A673 (cell line): ENCODE data around the gene SOX13. TPM values are rescaled to one million over a fixed set of nuclear protein-coding genes. Genes with fewer than 3 reads are reported as not detected.

Source experiments
- BruUV-seq: library from RNA; stranded (reverse); fragments of 400-500 nt; replicated peaks from 2 replicates; lab custom pipeline; 2021; lab: Mats Ljungman, UMichigan
- CTCF ChIA-PET: fragments of 300-600 bp; sonication (Branson Sonifier 250); formaldehyde crosslinking; loops from one replicate; lab custom pipeline; 2022; ENCODE audit warnings: antibody characterized with exemption; lab: Charles Lee
- POLR2A ChIA-PET: fragments of 300-600 bp; sonication (Branson Sonifier 250); formaldehyde crosslinking; loops from one replicate; lab custom pipeline; 2022; ENCODE audit warnings: antibody characterized with exemption; ENCODE audit not compliant: low non-redundant PET; lab: Charles Lee
- DNase-seq: peaks from one replicate; pipeline ENCODE4 v3.0.0-alpha.2; 2015; ENCODE audit warnings: low spot score
- H3K27ac ChIP-seq: fragments of 200-600 bp; sonication (generic); 2 replicates; pipeline ENCODE4 v1.5.1; 2016; ENCODE audit warnings: mixed run types, low read depth, mild to moderate bottlenecking, mixed read lengths, antibody characterized with exemption, low read length; ENCODE audit not compliant: poor library complexity, severe bottlenecking
- H3K27me3 ChIP-seq: fragments of 200-600 bp; sonication (generic); replicated peaks from 2 replicates; pipeline ENCODE4 v1.6.1; 2017; ENCODE audit warnings: mixed run types, low read depth, mild to moderate bottlenecking, mixed read lengths, antibody characterized with exemption, low read length; ENCODE audit not compliant: insufficient read depth, poor library complexity
- H3K36me3 ChIP-seq: fragments of 200-600 bp; sonication (generic); 2 replicates; pipeline ENCODE4 v1.6.1; 2016; ENCODE audit warnings: mixed run types, mild to moderate bottlenecking, mixed read lengths, antibody characterized with exemption, low read length; ENCODE audit not compliant: insufficient read depth, poor library complexity, severe bottlenecking
- H3K4me1 ChIP-seq: fragments of 200-600 bp; sonication (generic); 2 replicates; pipeline ENCODE4 v1.6.1; 2017; ENCODE audit warnings: mixed run types, mild to moderate bottlenecking, mixed read lengths, antibody characterized with exemption, low read length; ENCODE audit not compliant: insufficient read depth, poor library complexity, severe bottlenecking
- H3K4me3 ChIP-seq: fragments of 200-600 bp; sonication (generic); 2 replicates; pipeline ENCODE4 v1.5.1; 2016; ENCODE audit warnings: low read depth, mixed run types, mild to moderate bottlenecking, mixed read lengths, low read length; ENCODE audit not compliant: poor library complexity, severe bottlenecking
- H3K9me3 ChIP-seq: fragments of 200-600 bp; sonication (generic); 2 replicates; pipeline ENCODE4 v1.6.1; 2016; ENCODE audit warnings: mixed run types, low read depth, mild to moderate bottlenecking, mixed read lengths, antibody characterized with exemption, low read length; ENCODE audit not compliant: poor library complexity, severe bottlenecking
- EZH2 ChIP-seq: fragments of 200-600 bp; sonication (generic); IDR thresholded peaks from 2 replicates; pipeline ENCODE4 v1.6.1; 2017; ENCODE audit warnings: borderline replicate concordance, low read depth, mild to moderate bottlenecking, mixed read lengths, antibody characterized with exemption, low read length; ENCODE audit not compliant: poor library complexity, severe bottlenecking
- intact Hi-C: fragments of 100-400 bp; cut with micrococcal nuclease; formaldehyde crosslinking; loops from one replicate; pipeline ENCODE4 v1.10.0; 2022; ENCODE audit not compliant: unreplicated experiment
- total RNA-seq: library from RNA; stranded (reverse); gene quantifications from 2 replicates; pipeline ENCODE4 v1.2.3, GENCODE V29; 2021
- TF ChIP-seq, protein P1 (sequence below): fragments of 300-800, 200-600 bp; sonication (generic); conservative IDR thresholded peaks from 2 replicates; pipeline ENCODE4 v1.5.1; 2017; ENCODE audit warnings: low read depth, mild to moderate bottlenecking, antibody characterized with exemption, low read length, moderate library complexity, mixed read lengths

Gene SOX13
- total RNA-seq, 1 experiment from 2014 or later, result 9.4 TPM

- no TSS peak for BruUV-seq
- POLR2A ChIA-PET, result interaction anchor here (0.8 kb wide), 1 partner anchor 266 kb away, joined by 3 read pairs; no protein-coding TSS in a partner anchor
- intact Hi-C loops, result loop anchor here (10.0 kb wide), 1 partner anchor 404 kb away; no protein-coding TSS in a partner anchor
- peaks cover 36% of the 10 kb centered on the region for H3K4me1 ChIP-seq
- H3K9me3 ChIP-seq, result no peaks in the 10 kb centered on the region
- no peak overlapping the region for H3K4me3 ChIP-seq
- H3K36me3 ChIP-seq, result no peaks in the 10 kb centered on the region
- no peak for DNase-seq
- CTCF ChIA-PET, result interaction anchor here (0.6 to 3.2 kb wide), 5 partner anchors 237 to 268 kb away, joined by 3 to 74 read pairs (median 8); partner anchors contain the start of gene SNRPE
- TF ChIP-seq EZH2, result no peak
- TF ChIP-seq, protein P1, sequence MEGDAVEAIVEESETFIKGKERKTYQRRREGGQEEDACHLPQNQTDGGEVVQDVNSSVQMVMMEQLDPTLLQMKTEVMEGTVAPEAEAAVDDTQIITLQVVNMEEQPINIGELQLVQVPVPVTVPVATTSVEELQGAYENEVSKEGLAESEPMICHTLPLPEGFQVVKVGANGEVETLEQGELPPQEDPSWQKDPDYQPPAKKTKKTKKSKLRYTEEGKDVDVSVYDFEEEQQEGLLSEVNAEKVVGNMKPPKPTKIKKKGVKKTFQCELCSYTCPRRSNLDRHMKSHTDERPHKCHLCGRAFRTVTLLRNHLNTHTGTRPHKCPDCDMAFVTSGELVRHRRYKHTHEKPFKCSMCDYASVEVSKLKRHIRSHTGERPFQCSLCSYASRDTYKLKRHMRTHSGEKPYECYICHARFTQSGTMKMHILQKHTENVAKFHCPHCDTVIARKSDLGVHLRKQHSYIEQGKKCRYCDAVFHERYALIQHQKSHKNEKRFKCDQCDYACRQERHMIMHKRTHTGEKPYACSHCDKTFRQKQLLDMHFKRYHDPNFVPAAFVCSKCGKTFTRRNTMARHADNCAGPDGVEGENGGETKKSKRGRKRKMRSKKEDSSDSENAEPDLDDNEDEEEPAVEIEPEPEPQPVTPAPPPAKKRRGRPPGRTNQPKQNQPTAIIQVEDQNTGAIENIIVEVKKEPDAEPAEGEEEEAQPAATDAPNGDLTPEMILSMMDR, result no peak
- no peak overlapping the region for H3K27ac ChIP-seq
- H3K27me3 ChIP-seq, result no peaks in the 10 kb centered on the region
These were observed 55.6 kb downstream of the SOX13 start for GRCh38 chr1:204128464-204128963.

DNA sequence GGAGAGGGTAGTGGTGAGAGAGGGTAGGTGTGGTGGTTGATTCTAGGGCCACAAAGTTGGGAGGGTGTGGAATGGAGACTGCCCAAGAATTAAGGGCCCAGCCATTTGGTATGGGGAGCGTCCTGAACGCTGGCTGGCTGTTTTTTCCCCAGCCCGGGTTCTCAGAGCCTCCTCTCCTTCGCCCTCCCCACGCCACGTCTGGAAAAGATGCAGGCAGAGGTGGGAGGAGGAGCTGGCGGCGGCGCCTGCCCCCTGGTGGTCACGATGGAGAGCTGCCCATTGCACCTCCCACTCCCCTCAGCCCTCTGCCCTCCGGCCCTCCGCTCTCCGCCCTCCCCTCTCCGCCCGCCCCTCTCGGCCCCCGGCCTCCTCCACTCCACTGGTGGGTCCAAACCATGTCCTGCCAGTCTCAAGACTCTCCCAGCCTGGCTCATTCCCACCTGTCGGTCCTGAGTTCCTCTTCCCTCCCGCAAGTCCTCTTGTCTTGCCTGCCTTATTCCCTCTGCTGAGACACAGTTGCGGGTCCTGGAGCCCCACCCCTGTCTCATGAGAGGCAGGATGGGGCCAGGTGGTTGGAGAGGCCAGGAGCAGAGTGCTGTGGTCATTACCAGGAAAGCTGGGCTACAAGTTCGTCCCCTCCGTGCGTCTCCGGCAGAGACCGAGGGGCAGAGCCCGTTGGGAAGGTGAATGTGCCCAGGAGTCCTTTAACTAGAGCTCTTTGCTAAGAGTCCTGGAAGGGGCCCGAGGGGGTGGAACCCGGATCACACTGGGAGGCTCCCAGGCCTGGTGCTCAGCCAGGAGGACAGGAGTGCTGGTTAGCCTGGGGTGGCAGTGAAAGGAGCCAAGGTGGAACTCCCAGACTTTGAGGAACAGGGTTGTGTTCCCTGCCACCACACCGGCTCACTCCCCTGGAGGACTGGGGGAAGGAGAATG, 56.3 kb downstream of the SOX13 start:
- Histone ChIP-seq H3K9me3 (no peaks in the 10 kb centered on the region), H3K4me1 (peaks cover 36% of the 10 kb centered on the region), H3K36me3 (no peaks in the 10 kb centered on the region), H3K27ac (no peak overlapping the region), H3K4me3 (no peak overlapping the region), H3K27me3 (no peaks in the 10 kb centered on the region)
- POLR2A ChIA-PET, result interaction anchor here (0.8 kb wide), 1 partner anchor 267 kb away, joined by 3 read pairs; no protein-coding TSS in a partner anchor
- CTCF ChIA-PET, result interaction anchor here (0.6 to 3.2 kb wide), 9 partner anchors 13 to 269 kb away, joined by 3 to 74 read pairs (median 7); partner anchors contain the start of gene SNRPE
- intact Hi-C loops, result loop anchor here (1.0 to 10.0 kb wide), 2 partner anchors 258 to 404 kb away; no protein-coding TSS in a partner anchor
- no TSS peak for BruUV-seq
- TF ChIP-seq, protein P1, result peak; percentile 92
- no peak for TF ChIP-seq EZH2
- peak; percentile 82 for DNase-seq

- H3K4me1 ChIP-seq, result peaks cover 36% of the 10 kb centered on the region
- no peak for DNase-seq
These were observed 57.3 kb downstream of the SOX13 start for GRCh38 chr1:204130178-204130577.

More at GRCh38 chr1:204130178-204130577, 57.3 kb downstream of the SOX13 start:
- no peaks in the 10 kb centered on the region for H3K27me3 ChIP-seq
- TF ChIP-seq, protein P1, result no peak
- ChIA-PET CTCF (interaction anchor here (0.6 to 2.5 kb wide), 3 partner anchors 259 to 319 kb away, joined by 4 to 10 read pairs (median 7); partner anchors contain the start of gene SNRPE), POLR2A (no interaction called here)
- intact Hi-C loops, result no loop called here
- no peak overlapping the region for H3K27ac ChIP-seq
- no peaks in the 10 kb centered on the region for H3K36me3 ChIP-seq
- H3K9me3 ChIP-seq, result no peaks in the 10 kb centered on the region
- BruUV-seq, result no TSS peak
- no peak overlapping the region for H3K4me3 ChIP-seq
